HS-27A (cell line): ENCODE data around the gene GSTM4.
"Not testable (repeated sequence)": the region's sequence is repeated elsewhere in the genome, so short reads cannot be mapped to it uniquely, and the experiment has no call there.

ENCODE experiments used
- DNase-seq: peaks from one replicate; pipeline ENCODE4 v3.0.0-alpha.2; 2012; ENCODE audit warnings: low read depth, missing footprints

The GSTM4 gene

GRCh38 chr1:109704173-109704572, 48.3 kb downstream of the GSTM4 start:
- no peak for DNase-seq

- DNase-seq, result no peak
These were observed 49.5 kb downstream of the GSTM4 start for GRCh38 chr1:109705411-109705810.

GRCh38 chr1:109708949-109709348, 53.0 kb downstream of the GSTM4 start:
- not testable (repeated sequence) for DNase-seq

- not testable (repeated sequence) for DNase-seq
These were observed 53.9 kb downstream of the GSTM4 start for GRCh38 chr1:109709822-109710221.
